Measurements from ENCODE around the gene TTLL11. TPM values are rescaled to one million over a fixed set of nuclear protein-coding genes. Genes with fewer than 3 reads are reported as not detected.

TTLL11 gene
- total RNA-seq, 1 experiment from 2014 or later: 1.5 TPM

DNA sequence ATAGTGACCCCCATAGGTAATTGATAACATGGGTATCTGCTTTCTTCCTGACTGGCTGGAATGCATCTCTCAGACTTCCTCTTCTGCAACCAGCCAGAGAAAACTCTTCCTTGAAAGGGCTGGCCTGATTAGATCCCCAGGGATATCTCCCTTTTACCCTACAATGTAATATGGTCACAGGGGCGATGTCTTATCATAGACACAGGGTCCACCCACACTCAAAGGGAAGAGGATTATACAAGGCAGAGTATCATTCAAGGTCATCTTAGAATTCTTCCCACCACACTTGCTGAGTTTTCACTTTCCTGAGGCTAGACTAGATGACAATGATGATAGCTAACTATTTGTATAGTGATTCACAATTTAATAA lies 33.2 kb downstream of the TTLL11 start:
- H3K18ac ChIP-seq (ENCODE audit: insufficient read length, low read depth, low read length): no peak overlapping the region
- DNase-seq: no peak
- WGBS (ENCODE audit: extremely low coverage, insufficient read length, low lambda C conversion rate): no CpG with 5 or more reads among the region's 1 CpG
- no peak overlapping the region for H3K4me3 Mint-ChIP-seq
- H4K8ac ChIP-seq (replicated peaks; ENCODE audit: insufficient read length, low read depth, low read length): no peak overlapping the region
- no peak overlapping the region for H3K56ac ChIP-seq (ENCODE audit: insufficient read length, low read depth, low read length)
- no peak overlapping the region for H3K4me2 ChIP-seq (ENCODE audit: insufficient read depth, insufficient read length, low read length)
- H3K23me2 ChIP-seq (ENCODE audit: insufficient read length, low read depth, low read length, poor library complexity, severe bottlenecking): no peaks in the 10 kb centered on the region
- H2BK12ac ChIP-seq (ENCODE audit: insufficient read length, low read depth, low read length): no peak overlapping the region
- no peaks in the 10 kb centered on the region for H3K79me2 ChIP-seq (ENCODE audit: insufficient read depth, low read length)
- H2AK5ac ChIP-seq (ENCODE audit: insufficient read length, low read length): no peak overlapping the region
- H3K14ac ChIP-seq (ENCODE audit: insufficient read depth, low read length): no peak overlapping the region
- H3T11ph ChIP-seq (ENCODE audit: low read length): no peak overlapping the region
- H2BK5ac ChIP-seq (ENCODE audit: insufficient read length, low read length): no peak overlapping the region
- H3K9me3 ChIP-seq (ENCODE audit: control insufficient read depth, low read depth, low read length): no peaks in the 10 kb centered on the region
- no peak overlapping the region for H2AFZ ChIP-seq (ENCODE audit: low read length)
- H2BK15ac ChIP-seq (ENCODE audit: low read depth, low read length): no peak overlapping the region
- H3K4me1 Mint-ChIP-seq: no peaks in the 10 kb centered on the region
- no peaks in the 10 kb centered on the region for H4K20me1 ChIP-seq (ENCODE audit: control insufficient read depth, insufficient read depth, insufficient read length)
- H2BK20ac ChIP-seq (ENCODE audit: low read depth, low read length, poor library complexity, severe bottlenecking): no peak overlapping the region
- H3K79me1 ChIP-seq (ENCODE audit: insufficient read depth, low read depth, low read length, poor library complexity, severe bottlenecking): no peaks in the 10 kb centered on the region
- H3K23ac ChIP-seq (ENCODE audit: insufficient read length, low read depth, low read length): no peak overlapping the region
- H3K9ac ChIP-seq (ENCODE audit: extremely low read depth, insufficient read length, low read length): no peak overlapping the region
- H3K36me3 Mint-ChIP-seq (ENCODE audit: insufficient read depth in 1 of 3, low read depth in 3 of 3): no peaks in the 10 kb centered on the region
- no peak for TF ChIP-seq CTCF (conservative IDR thresholded peaks at IDR 0.05)
- H3K27ac Mint-ChIP-seq: no peak overlapping the region
- H3K9me3 Mint-ChIP-seq: no peaks in the 10 kb centered on the region
- peaks cover 12% of the 10 kb centered on the region for H3K27me3 Mint-ChIP-seq (ENCODE audit: low read depth)
- no peak overlapping the region for H4K91ac ChIP-seq (ENCODE audit: insufficient read length, low read depth, low read length)
- no peak overlapping the region for H4K5ac ChIP-seq (ENCODE audit: insufficient read length, low read depth, low read length)
- H3K4ac ChIP-seq (ENCODE audit: low read depth, low read length): no peak overlapping the region
- no peaks in the 10 kb centered on the region for H3K4me1 ChIP-seq (ENCODE audit: insufficient read depth, low read length)
- no peak overlapping the region for H3K27ac ChIP-seq (ENCODE audit: insufficient read length, low read depth, low read length)
- no peaks in the 10 kb centered on the region for H3K27me3 ChIP-seq (ENCODE audit: insufficient read depth, low read length)
- H2BK120ac ChIP-seq (ENCODE audit: low read depth, low read length, poor library complexity, severe bottlenecking): no peak overlapping the region

All from H9 (cell line).